MCF 10A (cell line): ENCODE data around the gene PTPRG. TPM values are rescaled to one million over a fixed set of nuclear protein-coding genes. Genes with fewer than 3 reads are reported as not detected.

Experiments used
- BruUV-seq: library from RNA; stranded (reverse); fragments of 400-500 nt; replicated peaks from 2 replicates; lab custom pipeline; 2021; lab: Mats Ljungman, UMichigan
- CTCF ChIA-PET: fragments of 300-600 bp; sonication (Branson Sonifier 250); formaldehyde crosslinking; extraction: SDS; loops from one replicate; lab custom pipeline; 2021; ENCODE audit warnings: antibody characterized with exemption, inconsistent platforms; lab: Yijun Ruan, JAX
- POLR2A ChIA-PET: fragments of 300-600, 350-650 bp; sonication (Branson Sonifier 250); formaldehyde crosslinking; extraction: SDS; loops from one replicate; lab custom pipeline; 2020; ENCODE audit warnings: antibody characterized with exemption, inconsistent platforms; lab: Yijun Ruan, JAX
- DNase-seq: peaks from one replicate; pipeline ENCODE4 v3.0.0-alpha.2; 2018; ENCODE audit not compliant: unreplicated experiment
- H3K27ac Mint-ChIP-seq: one replicate; pipeline ENCODE4 v1.8.0; 2022; ENCODE audit warnings: mild to moderate bottlenecking, low read depth, mixed read lengths; ENCODE audit not compliant: unreplicated experiment
- H3K27me3 Mint-ChIP-seq: one replicate; pipeline ENCODE4 v1.8.0; 2022; ENCODE audit warnings: mixed read lengths; ENCODE audit not compliant: insufficient read depth, unreplicated experiment
- H3K36me3 Mint-ChIP-seq: one replicate; pipeline ENCODE4 v1.8.0; 2022; ENCODE audit warnings: mild to moderate bottlenecking, moderate library complexity, mixed read lengths; ENCODE audit not compliant: insufficient read depth, unreplicated experiment
- H3K4me1 Mint-ChIP-seq: one replicate; pipeline ENCODE4 v1.8.0; 2022; ENCODE audit warnings: mixed read lengths; ENCODE audit not compliant: insufficient read depth, unreplicated experiment
- H3K4me3 Mint-ChIP-seq: one replicate; pipeline ENCODE4 v1.8.0; 2022; ENCODE audit warnings: mild to moderate bottlenecking, moderate library complexity, mixed read lengths; ENCODE audit not compliant: unreplicated experiment
- H3K9me3 Mint-ChIP-seq: one replicate; pipeline ENCODE4 v1.8.0; 2022; ENCODE audit warnings: mixed read lengths; ENCODE audit not compliant: unreplicated experiment
- CTCF ChIP-seq: fragments of 200-600 bp; IDR thresholded peaks from one replicate; pipeline ENCODE4 v1.8.0; 2022; ENCODE audit warnings: antibody characterized with exemption, mild to moderate bottlenecking; ENCODE audit not compliant: unreplicated experiment
- intact Hi-C: fragments of 100-400 bp; cut with micrococcal nuclease; formaldehyde crosslinking; loops from 2 replicates; pipeline ENCODE4 v1.14.1; 2022
- total RNA-seq: library from RNA; stranded (reverse); gene quantifications from 2 replicates; pipeline ENCODE4 v1.2.3, GENCODE V29; 2022

PTPRG gene
- total RNA-seq, 1 experiment from 2014 or later = 54.5 TPM

GRCh38 chr3:61975199-61975598 lies 413.8 kb downstream of the PTPRG start:
- POLR2A ChIA-PET = no interaction called here
- no TSS peak for BruUV-seq
- Mint-ChIP-seq H3K4me1 (peaks cover 24% of the 10 kb centered on the region), H3K27ac (no peak overlapping the region), H3K4me3 (no peak overlapping the region), H3K9me3 (no peaks in the 10 kb centered on the region), H3K27me3 (no peaks in the 10 kb centered on the region), H3K36me3 (no peaks in the 10 kb centered on the region)
- intact Hi-C loops = no loop called here
- DNase-seq = no peak
- no peak for TF ChIP-seq CTCF
- CTCF ChIA-PET = no interaction called here

- Mint-ChIP-seq H3K4me1 (peaks cover 30% of the 10 kb centered on the region), H3K4me3 (no peak overlapping the region)
- POLR2A ChIA-PET = no interaction called here
Observed at GRCh38 chr3:61975936-61976335, 414.6 kb downstream of the PTPRG start.

GRCh38 chr3:61978460-61979419 lies 417.4 kb downstream of the PTPRG start:
- no peak for DNase-seq
- no peak for TF ChIP-seq CTCF
- H3K36me3 Mint-ChIP-seq = no peaks in the 10 kb centered on the region
- no peak overlapping the region for H3K27ac Mint-ChIP-seq
- intact Hi-C loops = no loop called here
- H3K4me1 Mint-ChIP-seq = peaks cover 29% of the 10 kb centered on the region
- BruUV-seq = no TSS peak
- CTCF ChIA-PET = interaction anchor here (2.0 kb wide), 1 partner anchor 210 kb away, joined by 4 read pairs; no protein-coding TSS in a partner anchor
- H3K27me3 Mint-ChIP-seq = no peaks in the 10 kb centered on the region
- POLR2A ChIA-PET = interaction anchor here (1.5 kb wide), 1 partner anchor 14 kb away, joined by 3 read pairs; no protein-coding TSS in a partner anchor
- H3K9me3 Mint-ChIP-seq = no peaks in the 10 kb centered on the region
- no peak overlapping the region for H3K4me3 Mint-ChIP-seq

More at GRCh38 chr3:61975936-61976335, 414.6 kb downstream of the PTPRG start:
- DNase-seq = no peak
- H3K27me3 Mint-ChIP-seq = no peaks in the 10 kb centered on the region
- intact Hi-C loops = no loop called here
- H3K9me3 Mint-ChIP-seq = no peaks in the 10 kb centered on the region
- BruUV-seq = no TSS peak
- H3K27ac Mint-ChIP-seq = no peak overlapping the region
- no peak for TF ChIP-seq CTCF
- CTCF ChIA-PET = no interaction called here
- H3K36me3 Mint-ChIP-seq = no peaks in the 10 kb centered on the region

GRCh38 chr3:61979638-61980037 lies 418.3 kb downstream of the PTPRG start:
- no peaks in the 10 kb centered on the region for H3K27me3 Mint-ChIP-seq
- no TSS peak for BruUV-seq
- ChIA-PET CTCF (interaction anchor here (0.6 to 2.0 kb wide), 3 partner anchors 42 to 209 kb away, joined by 4 to 5 read pairs (median 5); no protein-coding TSS in a partner anchor), POLR2A (interaction anchor here (0.7 to 1.5 kb wide), 2 partner anchors 15 to 102 kb away, joined by 3 read pairs; no protein-coding TSS in a partner anchor)
- no peaks in the 10 kb centered on the region for H3K9me3 Mint-ChIP-seq
- intact Hi-C loops = no loop called here
- H3K36me3 Mint-ChIP-seq = no peaks in the 10 kb centered on the region
- TF ChIP-seq CTCF = no peak
- no peak overlapping the region for H3K4me3 Mint-ChIP-seq
- no peak for DNase-seq
- no peak overlapping the region for H3K27ac Mint-ChIP-seq
- H3K4me1 Mint-ChIP-seq = peaks cover 38% of the 10 kb centered on the region
